Mesothelial cell of epicardium (in vitro differentiated cells): ENCODE measurements around the gene SHC2. TPM values are rescaled to one million over a fixed set of nuclear protein-coding genes. Genes with fewer than 3 reads are reported as not detected.

Experiments
- DNase-seq, 2 experiments: peaks; one replicate each; pipeline ENCODE4 v3.0.0; 2021; ENCODE audit warnings: low spot score in 2 of 2; ENCODE audit not compliant: unreplicated experiment in 2 of 2
- H3K27ac Mint-ChIP-seq: 2 replicates; pipeline ENCODE4 v1.8.0; 2021; ENCODE audit warnings: mixed read lengths
- H3K27me3 Mint-ChIP-seq: 2 replicates; pipeline ENCODE4 v1.8.0; 2021; ENCODE audit warnings: low read depth, mixed read lengths
- H3K36me3 Mint-ChIP-seq: 2 replicates; pipeline ENCODE4 v1.8.0; 2021; ENCODE audit warnings: mixed read lengths
- H3K4me1 Mint-ChIP-seq: 2 replicates; pipeline ENCODE4 v1.8.0; 2021; ENCODE audit warnings: mixed read lengths
- H3K4me3 Mint-ChIP-seq: 2 replicates; pipeline ENCODE4 v1.8.0; 2021; ENCODE audit warnings: mild to moderate bottlenecking, moderate library complexity, mixed read lengths
- H3K9me3 Mint-ChIP-seq: 2 replicates; pipeline ENCODE4 v1.8.0; 2021; ENCODE audit warnings: mixed read lengths
- total RNA-seq: library from RNA; stranded (reverse); gene quantifications from 3 replicates; pipeline ENCODE4 v1.2.1, GENCODE V29; 2021
- TF ChIP-seq, protein P1 (sequence below): fragments of 200-600 bp; sonication (generic); IDR thresholded peaks from one replicate; pipeline ENCODE4 v1.5.0; 2021; ENCODE audit warnings: antibody characterized with exemption; ENCODE audit not compliant: unreplicated experiment

SHC2 gene
- total RNA-seq, 1 donor from 2014 or later, result 86.4 TPM

DNA sequence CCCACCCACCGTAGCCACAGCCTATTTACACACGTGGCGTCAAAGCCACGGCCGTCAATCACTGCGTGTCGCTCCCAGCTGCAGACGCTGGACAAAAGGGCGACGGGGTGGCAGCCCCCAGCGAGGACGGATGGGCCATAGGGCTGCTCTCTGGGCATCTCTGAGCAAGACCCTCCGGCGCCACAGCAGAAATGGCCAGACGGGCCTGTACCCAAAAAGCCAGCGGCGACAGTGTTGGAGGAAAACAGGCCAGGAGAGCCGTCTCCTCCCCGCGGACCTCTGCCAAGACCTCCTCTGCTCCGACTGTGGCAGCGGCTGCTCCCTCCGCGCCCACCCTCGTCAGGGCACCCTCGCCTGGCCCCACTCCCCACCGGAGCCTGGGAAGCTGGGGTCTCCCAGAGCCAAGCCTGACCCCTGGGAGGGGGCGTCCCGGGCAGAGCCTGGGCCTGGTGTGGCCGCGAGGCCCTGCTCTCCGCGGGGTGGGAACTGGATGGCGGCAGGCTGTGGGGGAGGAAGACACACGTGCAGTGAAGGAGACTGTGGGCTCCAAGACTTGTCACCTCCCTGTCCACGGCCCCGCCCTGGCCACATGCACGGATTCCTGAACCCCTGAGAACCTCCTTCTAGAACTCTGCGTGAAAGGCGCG lies 54.6 kb downstream of the SHC2 start:
- Mint-ChIP-seq H3K4me3 (peak overlapping the region; percentile 42), H3K4me1 (peaks cover 6% of the 10 kb centered on the region), H3K9me3 (no peaks in the 10 kb centered on the region), H3K27ac (no peak overlapping the region), H3K27me3 (peaks cover 13% of the 10 kb centered on the region), H3K36me3 (no peaks in the 10 kb centered on the region)
- peak in 1 of 2 experiments; percentile 38 for DNase-seq
- TF ChIP-seq, protein P1, sequence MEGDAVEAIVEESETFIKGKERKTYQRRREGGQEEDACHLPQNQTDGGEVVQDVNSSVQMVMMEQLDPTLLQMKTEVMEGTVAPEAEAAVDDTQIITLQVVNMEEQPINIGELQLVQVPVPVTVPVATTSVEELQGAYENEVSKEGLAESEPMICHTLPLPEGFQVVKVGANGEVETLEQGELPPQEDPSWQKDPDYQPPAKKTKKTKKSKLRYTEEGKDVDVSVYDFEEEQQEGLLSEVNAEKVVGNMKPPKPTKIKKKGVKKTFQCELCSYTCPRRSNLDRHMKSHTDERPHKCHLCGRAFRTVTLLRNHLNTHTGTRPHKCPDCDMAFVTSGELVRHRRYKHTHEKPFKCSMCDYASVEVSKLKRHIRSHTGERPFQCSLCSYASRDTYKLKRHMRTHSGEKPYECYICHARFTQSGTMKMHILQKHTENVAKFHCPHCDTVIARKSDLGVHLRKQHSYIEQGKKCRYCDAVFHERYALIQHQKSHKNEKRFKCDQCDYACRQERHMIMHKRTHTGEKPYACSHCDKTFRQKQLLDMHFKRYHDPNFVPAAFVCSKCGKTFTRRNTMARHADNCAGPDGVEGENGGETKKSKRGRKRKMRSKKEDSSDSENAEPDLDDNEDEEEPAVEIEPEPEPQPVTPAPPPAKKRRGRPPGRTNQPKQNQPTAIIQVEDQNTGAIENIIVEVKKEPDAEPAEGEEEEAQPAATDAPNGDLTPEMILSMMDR, result no peak

DNA sequence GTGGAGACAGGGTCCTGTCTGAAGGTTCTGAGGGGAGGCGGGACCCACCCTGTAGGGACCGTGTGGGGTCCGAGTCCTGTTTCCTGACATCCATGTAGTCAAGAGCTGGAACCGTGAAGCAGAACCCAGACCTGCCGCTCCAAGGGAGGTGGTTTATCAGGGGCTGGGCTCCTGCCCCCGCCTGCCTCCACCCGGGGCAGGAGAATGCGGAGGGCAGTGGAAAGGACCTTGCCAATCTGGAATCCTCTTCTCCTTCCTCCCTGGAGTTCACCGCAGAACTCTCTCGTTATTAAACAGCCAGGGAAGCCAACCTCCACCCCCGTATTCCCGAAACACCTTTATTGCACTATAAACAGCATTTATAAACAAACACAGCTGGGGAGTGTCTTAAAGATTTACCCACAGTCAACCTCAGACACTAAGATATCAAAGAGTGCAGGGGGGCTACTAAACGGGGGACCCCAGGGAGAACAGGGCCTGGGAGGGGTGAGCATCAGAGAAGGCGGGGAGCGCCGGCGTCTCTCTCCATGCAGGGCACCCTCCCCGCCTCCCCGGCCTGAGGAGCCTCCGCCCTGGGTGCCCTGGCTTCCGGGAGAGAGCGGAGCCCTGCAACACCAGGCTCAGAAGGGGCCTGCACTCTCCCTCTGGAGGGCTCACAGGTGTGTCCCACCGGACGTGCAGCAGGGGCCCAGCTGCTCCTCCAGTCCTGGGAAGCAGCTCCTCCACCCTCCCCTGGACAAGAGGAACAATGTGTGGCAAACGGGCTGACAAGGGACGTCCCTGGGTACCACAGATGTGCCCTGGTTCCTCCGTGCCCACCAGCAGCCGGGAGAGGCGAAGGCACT lies 55.5 kb downstream of the SHC2 start:
- TF ChIP-seq, protein P1, result no peak
- Mint-ChIP-seq H3K27me3 (peaks cover 12% of the 10 kb centered on the region), H3K4me3 (no peak overlapping the region)

DNA sequence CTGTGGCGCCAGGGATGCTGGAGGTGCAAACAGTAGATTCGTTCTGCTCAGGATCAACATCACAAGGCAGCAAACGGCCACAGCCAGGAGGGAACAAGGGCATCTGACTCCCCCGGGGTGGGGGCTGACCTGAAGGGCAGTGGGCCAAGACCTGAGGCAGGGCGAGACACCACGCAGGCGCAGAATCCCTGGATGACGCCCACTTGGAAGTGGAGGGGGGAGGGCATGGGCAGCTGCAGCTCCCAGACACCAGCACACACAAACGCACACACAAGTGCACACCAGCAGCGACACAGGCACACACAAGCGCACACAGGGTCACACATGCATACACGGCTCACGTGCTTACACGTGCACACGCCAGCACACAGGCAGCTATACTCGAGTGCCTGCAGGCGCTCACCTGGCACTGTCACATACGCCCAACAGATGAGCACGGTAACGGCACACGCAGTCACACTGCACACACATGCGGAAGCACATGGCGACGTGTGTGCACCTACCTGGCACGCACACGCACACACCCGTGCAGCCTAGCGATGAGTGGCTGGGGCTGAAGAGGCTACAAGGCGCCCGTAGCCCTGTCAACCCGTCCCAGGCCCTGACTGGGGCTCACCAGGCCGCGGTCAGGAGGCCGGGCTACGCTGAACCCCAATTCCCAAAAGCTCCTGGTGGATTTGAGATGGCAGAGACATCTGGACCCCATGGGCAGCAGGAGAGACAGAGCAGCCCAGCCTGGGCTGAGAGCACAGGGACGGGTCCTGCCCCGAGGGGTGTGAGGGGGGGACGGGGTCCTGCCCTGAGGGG lies 57.4 kb downstream of the SHC2 start:
- H3K27me3 Mint-ChIP-seq, result peaks cover 1% of the 10 kb centered on the region
- DNase-seq, result peak in 1 of 2 experiments; percentile 35
- TF ChIP-seq, protein P1, result no peak

More for the DNA sequence above, 55.5 kb downstream of the SHC2 start:
- H3K36me3 Mint-ChIP-seq, result no peaks in the 10 kb centered on the region
- H3K27ac Mint-ChIP-seq, result no peak overlapping the region
- no peaks in the 10 kb centered on the region for H3K9me3 Mint-ChIP-seq
- DNase-seq, result peak in 1 of 2 experiments; percentile 37
- peaks cover 6% of the 10 kb centered on the region for H3K4me1 Mint-ChIP-seq

DNA sequence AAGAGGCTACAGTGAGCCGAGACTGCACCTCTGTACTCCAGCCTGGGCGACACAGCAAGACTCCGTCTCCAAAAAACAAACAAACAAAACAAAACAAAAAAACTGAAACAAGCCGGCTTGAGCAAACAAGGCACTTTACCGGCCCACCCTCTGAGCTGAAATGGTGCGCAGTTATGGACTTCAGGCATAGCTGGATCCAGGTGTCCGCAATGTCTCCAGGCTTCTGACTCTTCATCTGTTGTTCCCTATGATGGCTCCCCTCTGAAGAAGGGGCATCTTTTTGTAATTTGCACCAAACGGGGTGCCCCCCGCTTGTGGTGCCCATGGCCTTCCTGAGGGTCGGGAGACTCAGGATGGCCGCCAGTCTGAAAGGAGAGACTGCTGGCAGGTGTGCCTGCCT lies 58.0 kb downstream of the SHC2 start:
- Mint-ChIP-seq H3K27ac (no peak overlapping the region), H3K36me3 (no peaks in the 10 kb centered on the region), H3K9me3 (no peaks in the 10 kb centered on the region), H3K27me3 (peaks cover 2% of the 10 kb centered on the region), H3K4me3 (no peak overlapping the region), H3K4me1 (no peaks in the 10 kb centered on the region)
- TF ChIP-seq, protein P1, result no peak
- DNase-seq, result peak in 1 of 2 experiments; percentile 31

More for the DNA sequence above, 57.4 kb downstream of the SHC2 start:
- Mint-ChIP-seq H3K4me1 (no peaks in the 10 kb centered on the region), H3K27ac (no peak overlapping the region), H3K9me3 (no peaks in the 10 kb centered on the region), H3K4me3 (no peak overlapping the region), H3K36me3 (no peaks in the 10 kb centered on the region)

DNA sequence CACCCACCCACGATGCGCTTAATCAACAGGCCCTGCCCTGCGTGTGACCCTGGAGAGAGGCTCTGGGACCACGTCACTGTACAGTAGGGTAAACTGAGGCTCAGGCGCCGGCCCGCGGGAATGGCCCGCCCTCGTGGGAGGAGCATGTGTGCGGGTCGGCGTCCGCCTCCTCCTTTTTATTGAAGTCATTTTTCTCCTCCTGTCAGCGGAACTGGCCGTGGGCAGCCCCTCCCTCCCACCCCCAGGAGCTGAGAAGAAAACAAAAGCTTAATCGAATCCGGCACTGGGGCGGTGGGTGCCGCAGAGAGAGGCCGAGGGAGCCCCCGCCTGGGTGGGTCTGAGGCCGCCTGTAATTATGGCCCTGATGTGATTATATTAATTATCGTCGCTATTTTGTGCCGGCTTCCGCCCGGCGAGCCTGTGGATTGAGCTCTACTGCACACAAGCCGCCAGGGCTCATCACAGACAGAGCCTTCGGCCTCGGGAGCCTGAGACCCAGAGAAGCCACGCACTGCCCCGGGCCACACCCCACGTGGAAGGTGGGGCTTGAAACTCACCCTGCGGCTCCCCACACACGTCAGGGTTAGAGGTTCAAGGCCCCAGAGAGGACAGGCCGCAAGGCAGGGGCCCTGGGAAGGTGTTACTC lies 58.8 kb downstream of the SHC2 start:
- H3K27ac Mint-ChIP-seq, result no peak overlapping the region
- peaks cover 5% of the 10 kb centered on the region for H3K27me3 Mint-ChIP-seq
- DNase-seq, result peak in 1 of 2 experiments; percentile 31
- no peaks in the 10 kb centered on the region for H3K4me1 Mint-ChIP-seq
- H3K4me3 Mint-ChIP-seq, result no peak overlapping the region
- TF ChIP-seq, protein P1, result no peak
- H3K36me3 Mint-ChIP-seq, result no peaks in the 10 kb centered on the region
- H3K9me3 Mint-ChIP-seq, result peaks cover 2% of the 10 kb centered on the region
